ENCODE measurements around the gene SCN2A.

SCN2A gene

DNA sequence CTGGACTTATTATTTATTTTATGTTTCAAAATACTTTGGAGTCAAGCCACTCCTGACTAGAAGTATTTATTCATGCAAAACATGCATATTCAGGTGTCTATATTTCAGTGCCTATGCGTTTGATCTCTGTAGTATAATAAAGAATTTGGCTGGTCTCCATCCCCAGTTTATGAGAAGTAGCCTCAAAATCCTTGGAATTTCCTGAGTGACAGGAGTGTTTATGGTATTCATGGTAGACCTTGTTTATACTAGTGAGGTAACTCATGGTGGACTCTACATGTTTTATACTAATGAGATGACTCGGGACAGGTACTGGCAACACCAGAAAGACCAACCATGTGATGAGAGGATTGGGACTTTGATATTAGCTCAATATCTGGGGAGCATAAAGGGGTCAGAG lies 186.3 kb downstream of the SCN2A start:
- no peak overlapping the region for H3K4me3 ChIP-seq (ENCODE audit: low read depth in 1 of 2, low read length in 2 of 2)
- no peaks in the 10 kb centered on the region for H3K27me3 ChIP-seq (ENCODE audit: low read depth, low read length)
- peaks cover 0 to 7% of the 10 kb centered on the region in 2 donors for H3K9me3 ChIP-seq (ENCODE audit: control insufficient read depth in 1 of 2, low read length in 2 of 2)
- no peak overlapping the region for H3K27ac ChIP-seq (ENCODE audit: low read length)
- no peaks in the 10 kb centered on the region for H3K36me3 ChIP-seq (ENCODE audit: control insufficient read depth in 1 of 2, insufficient read depth in 2 of 2, low read length in 2 of 2)
- no peaks in the 10 kb centered on the region for H3K4me1 ChIP-seq (ENCODE audit: control insufficient read depth in 1 of 2, insufficient read depth in 2 of 2, low read length in 2 of 2)

DNA sequence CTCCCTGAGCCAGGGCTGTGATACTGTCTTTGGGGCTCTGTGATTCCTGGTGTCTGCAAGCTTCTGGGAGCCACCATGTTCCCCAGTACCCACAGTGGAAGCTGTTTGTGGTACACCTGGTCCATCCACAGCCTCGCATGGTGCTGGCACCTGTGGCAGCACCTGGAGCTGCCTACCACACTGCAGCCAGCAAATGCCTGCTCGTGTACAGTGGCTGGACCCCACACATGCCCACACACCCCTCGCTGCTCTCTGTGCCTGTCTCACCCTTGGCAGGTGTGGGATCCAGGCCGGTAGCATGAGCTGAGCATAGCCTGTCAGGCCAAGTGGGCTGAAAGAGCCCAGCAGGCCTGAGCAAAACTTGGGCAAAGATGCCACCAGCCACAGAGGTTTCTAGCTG lies 188.5 kb downstream of the SCN2A start:
- Histone ChIP-seq H3K9me3 (ENCODE audit: control insufficient read depth in 1 of 2, low read length in 2 of 2) (peaks cover 0 to 6% of the 10 kb centered on the region in 2 donors), H3K27ac (ENCODE audit: low read length) (no peak overlapping the region), H3K27me3 (ENCODE audit: low read depth, low read length) (no peaks in the 10 kb centered on the region), H3K36me3 (ENCODE audit: control insufficient read depth in 1 of 2, insufficient read depth in 2 of 2, low read length in 2 of 2) (no peaks in the 10 kb centered on the region), H3K4me1 (ENCODE audit: control insufficient read depth in 1 of 2, insufficient read depth in 2 of 2, low read length in 2 of 2) (no peaks in the 10 kb centered on the region), H3K4me3 (ENCODE audit: low read depth in 1 of 2, low read length in 2 of 2) (no peak overlapping the region)

DNA sequence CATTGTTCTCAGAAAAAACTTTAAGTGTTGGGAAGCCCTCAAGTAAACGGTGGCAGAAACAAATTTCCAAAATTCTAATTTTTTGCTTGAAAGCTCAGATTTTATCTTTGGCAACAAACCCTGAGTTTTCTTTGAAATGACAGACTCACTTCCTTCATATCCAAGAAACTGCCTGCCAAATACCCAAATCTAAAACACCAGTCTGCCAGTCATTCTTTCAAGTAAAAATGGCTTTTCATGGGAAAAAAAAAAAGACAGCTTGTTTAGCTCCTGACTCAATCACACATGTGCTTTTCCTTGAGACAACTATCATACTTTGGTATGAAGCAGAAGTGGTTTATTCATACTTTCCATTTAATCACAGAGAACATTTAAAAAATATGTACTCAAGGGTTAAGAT lies 189.7 kb downstream of the SCN2A start:
- no peaks in the 10 kb centered on the region for H3K27me3 ChIP-seq (ENCODE audit: low read depth, low read length)
- H3K4me3 ChIP-seq (ENCODE audit: low read depth in 1 of 2, low read length in 2 of 2): no peak overlapping the region
- H3K36me3 ChIP-seq (ENCODE audit: control insufficient read depth in 1 of 2, insufficient read depth in 2 of 2, low read length in 2 of 2): no peaks in the 10 kb centered on the region
- no peak overlapping the region for H3K27ac ChIP-seq (ENCODE audit: low read length)
- no peaks in the 10 kb centered on the region for H3K9me3 ChIP-seq (ENCODE audit: control insufficient read depth in 1 of 2, low read length in 2 of 2)
- H3K4me1 ChIP-seq (ENCODE audit: control insufficient read depth in 1 of 2, insufficient read depth in 2 of 2, low read length in 2 of 2): no peaks in the 10 kb centered on the region

DNA sequence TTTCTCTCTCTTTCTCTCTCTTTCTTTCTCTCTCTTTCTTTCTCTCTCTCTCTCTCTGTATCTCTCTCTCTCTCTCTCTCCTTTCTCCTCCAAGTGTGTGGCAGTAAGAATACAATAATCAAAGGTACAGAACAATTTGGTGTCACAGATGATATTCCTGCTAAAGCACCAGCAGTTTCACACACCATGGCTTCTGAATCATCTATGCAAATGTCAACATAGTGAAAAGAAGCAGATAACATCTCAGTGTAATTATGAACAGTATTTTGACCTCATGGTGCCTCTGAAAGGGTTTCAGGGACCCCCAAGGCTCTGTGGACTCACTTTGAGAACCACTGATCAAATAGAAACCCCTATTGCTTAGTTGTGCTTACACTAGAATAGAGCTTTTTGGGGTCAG lies 191.8 kb downstream of the SCN2A start:
- H3K27me3 ChIP-seq (ENCODE audit: low read depth, low read length): no peaks in the 10 kb centered on the region
- no peak overlapping the region for H3K4me3 ChIP-seq (ENCODE audit: low read depth in 1 of 2, low read length in 2 of 2)
- no peaks in the 10 kb centered on the region for H3K4me1 ChIP-seq (ENCODE audit: control insufficient read depth in 1 of 2, insufficient read depth in 2 of 2, low read length in 2 of 2)
- no peak overlapping the region for H3K27ac ChIP-seq (ENCODE audit: low read length)
- no peaks in the 10 kb centered on the region for H3K9me3 ChIP-seq (ENCODE audit: control insufficient read depth in 1 of 2, low read length in 2 of 2)
- no peaks in the 10 kb centered on the region for H3K36me3 ChIP-seq (ENCODE audit: control insufficient read depth in 1 of 2, insufficient read depth in 2 of 2, low read length in 2 of 2)

GRCh38 chr2:165432234-165432966 lies 193.2 kb downstream of the SCN2A start:
- Histone ChIP-seq H3K4me3 (ENCODE audit: low read depth in 1 of 2, low read length in 2 of 2) (no peak overlapping the region), H3K27me3 (ENCODE audit: low read depth, low read length) (no peaks in the 10 kb centered on the region), H3K9me3 (ENCODE audit: control insufficient read depth in 1 of 2, low read length in 2 of 2) (no peaks in the 10 kb centered on the region), H3K4me1 (ENCODE audit: control insufficient read depth in 1 of 2, insufficient read depth in 2 of 2, low read length in 2 of 2) (no peaks in the 10 kb centered on the region), H3K27ac (ENCODE audit: low read length) (no peak overlapping the region), H3K36me3 (ENCODE audit: control insufficient read depth in 1 of 2, insufficient read depth in 2 of 2, low read length in 2 of 2) (no peaks in the 10 kb centered on the region)

DNA sequence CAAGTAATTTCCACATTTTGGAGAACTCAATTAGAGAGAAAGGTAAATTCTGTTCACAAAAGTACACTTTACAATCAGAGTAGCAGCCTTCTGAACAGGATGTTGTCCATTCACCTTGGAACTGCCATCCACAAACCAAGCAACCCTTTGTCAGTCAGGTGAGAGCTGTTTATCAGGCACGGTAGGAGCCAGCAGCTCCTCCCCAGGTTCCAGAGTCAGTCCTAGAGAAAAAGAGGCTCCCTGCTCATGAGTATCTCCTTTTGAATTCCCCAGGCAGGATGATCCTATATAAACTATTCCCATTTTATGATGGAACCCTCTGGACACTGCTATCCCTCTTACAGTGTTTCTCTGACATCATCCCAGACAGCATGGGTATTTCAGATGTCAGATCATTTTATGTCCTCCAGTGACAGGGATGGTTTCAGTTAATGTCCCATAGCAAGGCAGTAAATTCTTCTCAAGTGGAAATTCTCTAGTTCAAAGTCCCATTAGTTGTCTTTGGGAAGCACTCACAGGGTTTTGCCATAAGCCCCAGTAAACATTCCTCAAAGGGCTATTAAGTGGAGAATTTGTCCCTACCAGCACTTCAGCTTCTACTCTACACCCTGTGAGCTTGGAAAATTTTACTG lies 195.8 kb downstream of the SCN2A start:
- no peak overlapping the region for H3K27ac ChIP-seq (ENCODE audit: low read length)
- no peaks in the 10 kb centered on the region for H3K36me3 ChIP-seq (ENCODE audit: control insufficient read depth in 1 of 2, insufficient read depth in 2 of 2, low read length in 2 of 2)
- no peaks in the 10 kb centered on the region for H3K9me3 ChIP-seq (ENCODE audit: control insufficient read depth in 1 of 2, low read length in 2 of 2)
- peaks cover 0 to 1% of the 10 kb centered on the region in 2 donors for H3K4me1 ChIP-seq (ENCODE audit: control insufficient read depth in 1 of 2, insufficient read depth in 2 of 2, low read length in 2 of 2)
- H3K4me3 ChIP-seq (ENCODE audit: low read depth in 1 of 2, low read length in 2 of 2): no peak overlapping the region
- no peaks in the 10 kb centered on the region for H3K27me3 ChIP-seq (ENCODE audit: low read depth, low read length)

GRCh38 chr2:165435611-165436010 lies 196.4 kb downstream of the SCN2A start:
- Histone ChIP-seq H3K36me3 (ENCODE audit: control insufficient read depth in 1 of 2, insufficient read depth in 2 of 2, low read length in 2 of 2) (no peaks in the 10 kb centered on the region), H3K4me1 (ENCODE audit: control insufficient read depth in 1 of 2, insufficient read depth in 2 of 2, low read length in 2 of 2) (peaks cover 0 to 4% of the 10 kb centered on the region in 2 donors), H3K27me3 (ENCODE audit: low read depth, low read length) (no peaks in the 10 kb centered on the region), H3K9me3 (ENCODE audit: control insufficient read depth in 1 of 2, low read length in 2 of 2) (no peaks in the 10 kb centered on the region), H3K27ac (ENCODE audit: low read length) (no peak overlapping the region), H3K4me3 (ENCODE audit: low read depth in 1 of 2, low read length in 2 of 2) (no peak overlapping the region)

DNA sequence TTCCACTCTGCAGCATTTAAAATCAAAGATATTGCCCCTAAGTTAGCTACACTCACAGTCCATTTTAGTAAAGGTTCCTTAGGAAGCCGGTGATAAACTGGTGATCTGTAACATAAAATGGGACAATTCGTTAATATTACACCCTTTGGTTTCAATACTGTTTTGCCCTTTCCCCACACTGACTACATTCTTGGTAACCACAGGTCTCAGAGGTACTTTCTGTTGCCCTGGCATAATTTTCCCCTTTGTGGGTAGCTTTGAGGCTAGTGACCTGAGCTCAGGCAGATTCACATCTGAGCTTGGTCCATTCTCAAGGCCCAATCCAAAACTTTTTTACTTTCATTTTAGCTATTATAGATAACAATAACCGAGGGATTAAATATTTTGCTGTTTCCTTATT lies 197.3 kb downstream of the SCN2A start:
- H3K36me3 ChIP-seq (ENCODE audit: control insufficient read depth in 1 of 2, insufficient read depth in 2 of 2, low read length in 2 of 2): no peaks in the 10 kb centered on the region
- H3K4me1 ChIP-seq (ENCODE audit: control insufficient read depth in 1 of 2, insufficient read depth in 2 of 2, low read length in 2 of 2): peaks cover 0 to 4% of the 10 kb centered on the region in 2 donors
- H3K27ac ChIP-seq (ENCODE audit: low read length): no peak overlapping the region
- H3K9me3 ChIP-seq (ENCODE audit: control insufficient read depth in 1 of 2, low read length in 2 of 2): no peaks in the 10 kb centered on the region
- no peaks in the 10 kb centered on the region for H3K27me3 ChIP-seq (ENCODE audit: low read depth, low read length)
- no peak overlapping the region for H3K4me3 ChIP-seq (ENCODE audit: low read depth in 1 of 2, low read length in 2 of 2)

DNA sequence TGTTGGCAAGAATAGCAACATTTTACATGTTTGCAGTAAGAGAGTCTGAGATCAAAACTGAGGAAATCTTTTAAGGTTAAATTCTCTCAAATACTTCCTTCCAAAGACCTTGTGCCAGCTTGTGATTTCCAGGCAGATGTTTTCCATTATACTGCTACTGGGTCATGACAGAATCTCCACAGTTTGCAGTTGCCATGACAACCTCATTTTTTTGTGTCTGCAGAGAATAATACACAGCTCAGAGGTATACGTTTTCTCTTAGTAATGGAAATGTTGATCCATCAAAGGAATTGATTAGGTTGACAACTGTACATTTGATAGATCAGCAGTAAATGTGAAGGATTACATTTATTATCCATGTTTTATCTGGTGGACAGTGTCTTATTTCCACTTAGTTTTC lies 201.2 kb downstream of the SCN2A start:
- H3K27me3 ChIP-seq (ENCODE audit: low read depth, low read length): no peaks in the 10 kb centered on the region
- no peak overlapping the region for H3K27ac ChIP-seq (ENCODE audit: low read length)
- peaks cover 0 to 8% of the 10 kb centered on the region in 2 donors for H3K4me1 ChIP-seq (ENCODE audit: control insufficient read depth in 1 of 2, insufficient read depth in 2 of 2, low read length in 2 of 2)
- H3K4me3 ChIP-seq (ENCODE audit: low read depth in 1 of 2, low read length in 2 of 2): no peak overlapping the region
- H3K36me3 ChIP-seq (ENCODE audit: control insufficient read depth in 1 of 2, insufficient read depth in 2 of 2, low read length in 2 of 2): no peaks in the 10 kb centered on the region
- no peaks in the 10 kb centered on the region for H3K9me3 ChIP-seq (ENCODE audit: control insufficient read depth in 1 of 2, low read length in 2 of 2)

All from muscle layer of duodenum (tissue), 2 donors.